ENCODE measurements around the gene IPCEF1.

DNA sequence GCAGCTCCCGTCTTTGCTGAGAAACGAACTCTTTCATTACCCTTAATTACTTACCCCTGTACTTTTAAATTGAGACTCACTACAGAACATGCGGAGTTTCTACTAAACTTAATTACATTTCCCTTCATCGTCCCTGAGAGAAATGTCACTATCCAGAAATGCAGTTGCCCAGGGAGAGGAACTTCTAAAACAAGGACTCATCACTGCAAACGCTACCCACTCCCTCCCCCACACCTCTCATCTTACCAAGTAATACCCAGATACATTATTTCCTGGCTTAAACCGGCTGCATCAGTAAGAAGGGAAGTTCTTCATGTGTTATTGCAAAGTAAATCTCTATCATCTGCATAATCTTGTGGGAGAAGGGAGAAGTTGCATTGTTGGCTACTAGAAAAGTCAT, 138.3 kb downstream of the IPCEF1 start:
- no peak for TF ChIP-seq EP300 (IDR thresholded peaks at IDR 0.05; ENCODE audit: low read depth)
- TF ChIP-seq CTCF (IDR thresholded peaks at IDR 0.05) = no peak
- no peak for TF ChIP-seq POLR2A (IDR thresholded peaks at IDR 0.05)

All from transverse colon (tissue), 3 donors.